ENCODE measurements around the gene SMARCD3. TPM values are rescaled to one million over a fixed set of nuclear protein-coding genes. Genes with fewer than 3 reads are reported as not detected.

SMARCD3 gene
- total and polyA plus RNA-seq, 9 of the 15 experiments (the other 6 are each of a cell fraction or from before 2014, with no cell fraction given), result 0.43 to 3.6 (median 2.6) TPM

- peaks cover 0 to 8% of the 10 kb centered on the region in 2 experiments; a peak in 1 of 5 replicates for H3K4me1 ChIP-seq (replicated peaks in 1 of 2; ENCODE audit: control insufficient read depth in 2 of 2, insufficient read depth in 2 of 2, low read length in 2 of 2)
- H3K36me3 ChIP-seq (ENCODE audit: control insufficient read depth, insufficient read depth, low read length), result no peaks in the 10 kb centered on the region
- WGBS (ENCODE audit: insufficient coverage, low coverage, missing lambda C conversion rate), result under 1% methylated on average over 19 of the region's 19 CpGs
- ChIA-PET POLR2A (interaction anchor here (0.5 to 1.8 kb wide), 3 partner anchors 8 to 97 kb away, joined by 3 to 4 read pairs (median 4); partner anchors contain the start of gene ASB10), CTCF (ENCODE audit: low intra/inter-chr PET ratio) (interaction anchor here (0.6 to 0.7 kb wide), 2 partner anchors 10 to 107 kb away, joined by 3 to 5 read pairs; no protein-coding TSS in a partner anchor)
- peak; percentile 10; the same call in 2 of the 3 replicates for ATAC-seq
- no peak for FAIRE-seq
- H3K27me3 ChIP-seq (ENCODE audit: control insufficient read depth in 2 of 2, insufficient read depth in 2 of 2, low read length in 2 of 2), result peaks cover 82 to 96% of the 10 kb centered on the region in 2 experiments
- DNase-seq (ENCODE audit: extremely low read depth in 1 of 4, low spot score in 3 of 4), result no peak
- H3K9me1 ChIP-seq (ENCODE audit: control insufficient read depth, insufficient read depth, low read length), result no peaks in the 10 kb centered on the region
- H2AFZ ChIP-seq (ENCODE audit: low read depth, low read length), result no peak overlapping the region
- H3K4me2 ChIP-seq (ENCODE audit: insufficient read depth, low read length), result no peak overlapping the region
- in situ Hi-C loops (cut with MboI) (no loop called here), intact Hi-C loops (cut with micrococcal nuclease) (no loop called here)
- H3K9me3 ChIP-seq (replicated peaks; ENCODE audit: control insufficient read depth, insufficient read depth, low read depth, low read length), result no peaks in the 10 kb centered on the region
- H3K79me2 ChIP-seq (ENCODE audit: control insufficient read depth, insufficient read depth, low read length), result no peaks in the 10 kb centered on the region
- H3K4me3 ChIP-seq, result no peak overlapping the region
- peaks cover 29% of the 10 kb centered on the region for H4K20me1 ChIP-seq (replicated peaks; ENCODE audit: control insufficient read depth, insufficient read depth, low read length)
- no peak overlapping the region for H3K9ac ChIP-seq (ENCODE audit: insufficient read depth in 1 of 2, low read depth in 2 of 2, low read length in 2 of 2)
- H3K27ac ChIP-seq (ENCODE audit: extremely low read depth, low read depth, low read length), result no peak overlapping the region
- BruUV-seq (replicated peaks), result no TSS peak
- TF ChIP-seq USF2 (CRISPR knock-in tag; IDR thresholded peaks at IDR 0.05) (peak; percentile 9; the same call in 1 of the 2 replicates), REST (IDR thresholded peaks at IDR 0.05; ENCODE audit: borderline replicate concordance) (peak; percentile 23; the same call in 1 of the 2 replicates), REST (CRISPR knock-in tag; IDR thresholded peaks at IDR 0.05; ENCODE audit: low read depth) (no peak), RAD21 (CRISPR knock-in tag; conservative IDR thresholded peaks at IDR 0.05 in 1 of 2, IDR thresholded peaks at IDR 0.05 in 1 of 2) (peak in 1 of 2 experiments; percentile 36; a peak in 2 of 4 replicates), RFX7 (CRISPR knock-in tag; IDR thresholded peaks at IDR 0.05) (no peak), ZSCAN29 (IDR thresholded peaks at IDR 0.05) (no peak), USF1 (CRISPR knock-in tag; IDR thresholded peaks at IDR 0.05) (0 out of 2 replicates have a peak, but pooled peaks have one; percentile 21), TFE3 (CRISPR knock-in tag; IDR thresholded peaks at IDR 0.05) (peak; percentile 52), CEBPB (tag; IDR thresholded peaks at IDR 0.05) (peak; percentile 42; the same call in 1 of the 2 replicates)
Observed at GRCh38 chr7:151195616-151196450, 52.7 kb downstream of the SMARCD3 start.

Data from K562 (cell line).